Kidney epithelial cell (primary cell): ENCODE data around the gene GABRR3. TPM values are rescaled to one million over a fixed set of nuclear protein-coding genes. Genes with fewer than 3 reads are reported as not detected.

Experiments used
- DNase-seq: peaks from one replicate; pipeline ENCODE4 v3.0.0-alpha.2; 2010; ENCODE audit warnings: low read depth
- H3K27me3 ChIP-seq: 2 replicates; pipeline ENCODE4 v1.6.0; 2011; ENCODE audit warnings: low read length; ENCODE audit not compliant: control insufficient read depth, insufficient read depth
- H3K36me3 ChIP-seq: 2 replicates; pipeline ENCODE4 v1.5.1; 2011; ENCODE audit warnings: low read length; ENCODE audit not compliant: control insufficient read depth, insufficient read depth
- H3K4me3 ChIP-seq: 2 replicates; pipeline ENCODE4 v1.5.1; 2011; ENCODE audit warnings: low read depth, mild to moderate bottlenecking, control low read depth, low read length
- total RNA-seq: library from RNA; depleted of rRNA; stranded (reverse); fragments of >200 nt; gene quantifications from 2 replicates; pipeline ENCODE4 v1.2.3, GENCODE V29; 2015
- TF ChIP-seq, protein P1 (sequence below): IDR thresholded peaks from 2 replicates; pipeline ENCODE4 v1.5.1; 2011; ENCODE audit warnings: mild to moderate bottlenecking, moderate library complexity, low read length, control low read depth, inconsistent platforms; ENCODE audit not compliant: insufficient read depth, poor library complexity, severe bottlenecking

GABRR3 gene
- total RNA-seq, 1 donor from 2014 or later = not detected

DNA sequence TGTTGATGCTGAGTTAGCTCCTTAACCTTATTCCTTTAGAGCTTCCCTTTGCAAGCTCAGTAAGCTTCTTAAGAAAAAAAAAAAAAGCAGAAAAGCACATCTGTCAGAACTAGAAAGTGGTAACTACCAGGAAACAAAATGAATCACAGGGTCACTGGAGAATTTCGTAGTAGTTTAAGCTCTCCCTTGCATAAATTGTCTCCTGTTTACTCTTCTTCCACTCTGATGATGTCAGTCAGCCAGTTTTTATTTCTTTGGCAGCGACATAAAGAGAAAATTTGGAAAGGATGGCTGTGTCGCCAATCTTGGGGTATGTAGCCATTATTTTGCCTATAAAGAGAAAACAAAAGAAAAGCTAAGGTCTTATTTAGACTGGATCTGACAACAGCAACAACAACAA is 3.2 kb upstream of the GABRR3 start:
- Histone ChIP-seq H3K4me3 (no peak overlapping the region), H3K27me3 (no peaks in the 10 kb centered on the region), H3K36me3 (no peaks in the 10 kb centered on the region)
- no peak for DNase-seq
- TF ChIP-seq, protein P1, sequence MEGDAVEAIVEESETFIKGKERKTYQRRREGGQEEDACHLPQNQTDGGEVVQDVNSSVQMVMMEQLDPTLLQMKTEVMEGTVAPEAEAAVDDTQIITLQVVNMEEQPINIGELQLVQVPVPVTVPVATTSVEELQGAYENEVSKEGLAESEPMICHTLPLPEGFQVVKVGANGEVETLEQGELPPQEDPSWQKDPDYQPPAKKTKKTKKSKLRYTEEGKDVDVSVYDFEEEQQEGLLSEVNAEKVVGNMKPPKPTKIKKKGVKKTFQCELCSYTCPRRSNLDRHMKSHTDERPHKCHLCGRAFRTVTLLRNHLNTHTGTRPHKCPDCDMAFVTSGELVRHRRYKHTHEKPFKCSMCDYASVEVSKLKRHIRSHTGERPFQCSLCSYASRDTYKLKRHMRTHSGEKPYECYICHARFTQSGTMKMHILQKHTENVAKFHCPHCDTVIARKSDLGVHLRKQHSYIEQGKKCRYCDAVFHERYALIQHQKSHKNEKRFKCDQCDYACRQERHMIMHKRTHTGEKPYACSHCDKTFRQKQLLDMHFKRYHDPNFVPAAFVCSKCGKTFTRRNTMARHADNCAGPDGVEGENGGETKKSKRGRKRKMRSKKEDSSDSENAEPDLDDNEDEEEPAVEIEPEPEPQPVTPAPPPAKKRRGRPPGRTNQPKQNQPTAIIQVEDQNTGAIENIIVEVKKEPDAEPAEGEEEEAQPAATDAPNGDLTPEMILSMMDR = no peak

DNA sequence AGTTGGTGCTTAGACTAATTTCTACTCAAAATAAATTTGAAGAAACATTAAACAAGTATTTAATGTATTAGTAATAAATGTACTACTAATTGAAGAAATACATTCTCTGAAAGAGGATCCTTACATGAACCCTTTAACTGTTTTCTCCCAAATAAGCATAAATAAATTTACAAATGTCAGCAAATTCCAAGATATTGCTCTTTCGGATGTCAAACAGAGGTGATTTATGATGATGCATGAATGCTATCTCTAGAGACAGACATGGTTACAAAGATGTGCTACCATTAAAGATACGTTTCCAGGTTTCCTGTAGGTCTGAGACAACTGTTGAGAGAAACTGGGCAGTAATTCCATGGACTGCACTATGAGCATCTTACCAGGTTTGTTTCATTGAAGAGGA is 629 bp downstream of the GABRR3 start:
- TF ChIP-seq, protein P1 = no peak
- H3K36me3 ChIP-seq = no peaks in the 10 kb centered on the region
- no peaks in the 10 kb centered on the region for H3K27me3 ChIP-seq
- no peak overlapping the region for H3K4me3 ChIP-seq
- no peak for DNase-seq

DNA sequence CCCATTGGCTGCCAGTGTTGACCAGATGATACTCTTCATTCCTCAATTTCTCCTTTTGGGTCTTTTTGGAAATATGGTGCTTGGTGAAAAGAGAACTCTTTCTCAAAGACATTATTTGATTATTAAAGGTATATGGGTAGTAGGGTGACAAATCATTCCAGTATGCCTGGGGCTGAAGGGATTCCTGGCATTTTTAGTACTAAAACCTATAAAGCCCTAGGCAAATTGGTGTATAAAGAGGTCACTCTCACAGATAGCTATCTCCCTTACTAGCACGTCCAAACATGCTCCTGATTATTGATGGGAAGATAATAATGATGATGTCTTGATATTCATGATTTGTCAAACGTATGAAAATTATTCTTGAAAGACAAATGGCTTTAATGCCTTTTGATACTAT is 1.1 kb downstream of the GABRR3 start:
- H3K36me3 ChIP-seq = no peaks in the 10 kb centered on the region
- no peak for DNase-seq
- H3K4me3 ChIP-seq = no peak overlapping the region
- no peaks in the 10 kb centered on the region for H3K27me3 ChIP-seq
- TF ChIP-seq, protein P1 = no peak

DNA sequence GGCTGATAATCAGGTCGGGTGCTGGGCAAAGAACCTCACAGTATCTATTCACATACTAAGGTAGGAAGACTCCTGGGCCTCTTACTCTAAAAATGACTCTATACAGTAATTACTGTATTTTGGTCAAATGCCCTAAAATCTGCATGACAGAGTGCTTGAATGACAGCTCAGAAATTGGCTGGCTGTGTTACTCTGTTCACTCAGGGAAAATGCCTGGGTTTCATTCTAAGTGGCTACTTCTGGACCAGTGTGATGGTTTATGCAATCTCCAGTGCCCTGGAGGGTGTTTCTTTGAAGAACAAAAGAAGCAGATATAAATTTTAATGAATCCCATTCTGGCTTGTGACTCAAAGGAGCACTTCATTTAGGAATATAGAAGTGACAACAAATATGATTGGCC is 2.2 kb downstream of the GABRR3 start:
- Histone ChIP-seq H3K4me3 (no peak overlapping the region), H3K36me3 (no peaks in the 10 kb centered on the region), H3K27me3 (no peaks in the 10 kb centered on the region)
- no peak for DNase-seq
- TF ChIP-seq, protein P1 = no peak

DNA sequence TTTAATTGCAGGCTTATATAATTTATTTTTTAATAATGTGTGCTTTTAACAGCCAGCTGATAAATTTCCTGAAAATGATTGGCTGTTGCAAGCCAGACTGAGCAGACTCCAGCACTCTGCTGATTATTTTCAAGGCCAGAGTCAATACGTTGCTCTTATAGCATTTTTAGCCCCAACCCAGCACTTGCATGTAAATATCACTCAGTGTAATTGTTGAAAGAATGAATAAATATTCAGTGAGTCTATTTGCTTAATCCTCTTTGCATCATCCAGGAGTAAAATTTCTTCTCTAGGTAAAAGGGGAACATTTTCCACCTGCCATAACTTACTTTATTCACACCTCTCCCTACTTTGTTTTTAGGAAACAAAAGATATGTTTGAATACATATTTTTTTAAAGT is 2.9 kb downstream of the GABRR3 start:
- H3K4me3 ChIP-seq = no peak overlapping the region
- no peaks in the 10 kb centered on the region for H3K27me3 ChIP-seq
- no peak for DNase-seq
- no peaks in the 10 kb centered on the region for H3K36me3 ChIP-seq
- TF ChIP-seq, protein P1 = no peak

DNA sequence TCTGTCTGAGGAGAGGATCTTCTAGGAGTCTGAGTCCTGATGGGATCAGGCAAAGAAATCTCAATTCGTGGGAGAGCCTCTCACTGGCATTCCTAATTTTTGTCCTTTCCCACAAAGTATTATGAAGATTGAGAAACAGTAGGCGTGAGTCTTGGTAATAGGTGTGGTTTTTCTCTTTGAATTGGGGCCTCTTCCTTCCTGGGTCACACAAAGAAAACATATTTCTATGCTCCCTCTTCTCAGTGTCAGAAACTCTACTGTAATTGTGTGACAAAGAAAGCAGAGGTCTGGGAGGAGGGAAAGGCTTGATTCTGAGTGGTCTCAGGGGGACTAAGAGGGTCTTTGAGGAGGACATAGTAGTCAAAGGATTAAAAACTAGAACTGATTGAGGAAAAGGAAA is 6.0 kb downstream of the GABRR3 start:
- H3K27me3 ChIP-seq = no peaks in the 10 kb centered on the region
- no peak overlapping the region for H3K4me3 ChIP-seq
- no peak for DNase-seq
- no peaks in the 10 kb centered on the region for H3K36me3 ChIP-seq
- TF ChIP-seq, protein P1 = no peak
